HG03469 (cell line): ENCODE measurements around the gene CBY2.

Experiments
- ATAC-seq: cut with Tn5 transposase; IDR thresholded peaks from one replicate; pipeline ENCODE4 v1.9.1; 2021; ENCODE audit warnings: mild to moderate bottlenecking, moderate library complexity, moderate number of reproducible peaks; ENCODE audit not compliant: unreplicated experiment

The CBY2 gene

GRCh38 chr13:45700971-45701900 lies 884 bp upstream of the CBY2 start:
- peak; percentile 41 for ATAC-seq

- no peak for ATAC-seq
Observed at GRCh38 chr13:45702869-45703391, 810 bp downstream of the CBY2 start.

DNA sequence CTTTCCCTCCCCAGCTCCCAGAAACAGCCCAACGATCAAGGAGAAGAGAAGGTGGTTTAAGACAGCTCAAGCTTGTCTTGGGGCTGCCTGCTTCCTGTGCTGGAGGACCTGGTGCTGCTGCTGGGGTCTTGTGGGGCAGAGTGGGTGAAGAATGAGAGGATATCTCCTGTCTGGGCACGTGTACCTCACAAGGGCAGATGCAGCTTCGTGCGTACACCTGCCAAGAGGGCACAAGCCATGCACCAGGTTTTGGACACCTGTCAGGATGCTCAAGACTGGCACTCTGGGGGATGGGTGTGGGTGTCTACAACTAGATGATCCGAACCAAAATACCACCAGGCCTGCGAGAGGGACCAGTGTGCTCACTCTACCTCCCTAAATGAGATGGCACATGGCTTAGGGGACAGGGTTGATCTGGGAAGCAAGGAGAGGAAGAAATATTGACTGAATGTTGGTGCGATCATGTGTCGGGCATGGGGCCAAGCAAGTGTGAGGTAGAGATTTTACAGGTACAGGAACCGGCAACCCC lies 2.2 kb downstream of the CBY2 start:
- ATAC-seq = no peak

DNA sequence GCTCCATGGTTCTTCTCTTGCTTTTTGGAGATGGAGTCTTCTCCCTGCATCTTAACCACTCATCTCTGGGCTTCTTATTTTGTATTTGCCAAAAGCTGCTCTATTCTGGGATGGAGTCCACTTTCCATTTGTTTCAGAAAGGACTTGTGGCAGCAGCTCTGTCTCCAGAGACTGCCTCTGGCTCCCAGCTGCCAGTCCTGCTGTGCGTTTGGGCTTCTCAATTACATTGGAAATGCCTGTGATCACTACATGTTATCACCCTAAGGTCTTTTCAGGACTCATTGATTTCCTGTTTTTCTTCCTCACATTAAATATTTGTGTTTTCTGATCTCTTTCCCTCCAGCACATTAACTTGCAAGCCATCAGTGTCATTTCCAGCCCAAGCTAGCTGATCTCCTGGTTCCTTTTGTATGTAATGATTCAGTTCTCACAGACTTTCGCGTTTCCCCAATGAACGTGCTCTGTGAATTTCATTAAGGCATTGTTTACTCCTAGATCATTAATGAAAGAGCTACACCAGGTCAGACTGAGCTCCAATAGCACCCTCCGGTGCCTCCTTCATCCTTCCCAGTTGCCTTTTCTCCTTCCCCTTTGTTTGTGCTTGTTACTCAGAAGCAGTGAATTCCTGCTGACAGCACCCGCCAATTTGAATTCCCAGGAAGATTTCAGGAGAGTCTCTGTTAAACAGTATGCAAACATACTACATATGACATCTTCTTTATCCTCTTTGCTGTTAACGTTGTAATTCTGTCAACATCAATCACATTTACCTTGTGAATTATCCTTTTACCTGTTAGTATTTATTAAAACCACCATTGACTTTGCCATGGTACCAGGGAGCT lies 3.0 kb downstream of the CBY2 start:
- no peak for ATAC-seq

DNA sequence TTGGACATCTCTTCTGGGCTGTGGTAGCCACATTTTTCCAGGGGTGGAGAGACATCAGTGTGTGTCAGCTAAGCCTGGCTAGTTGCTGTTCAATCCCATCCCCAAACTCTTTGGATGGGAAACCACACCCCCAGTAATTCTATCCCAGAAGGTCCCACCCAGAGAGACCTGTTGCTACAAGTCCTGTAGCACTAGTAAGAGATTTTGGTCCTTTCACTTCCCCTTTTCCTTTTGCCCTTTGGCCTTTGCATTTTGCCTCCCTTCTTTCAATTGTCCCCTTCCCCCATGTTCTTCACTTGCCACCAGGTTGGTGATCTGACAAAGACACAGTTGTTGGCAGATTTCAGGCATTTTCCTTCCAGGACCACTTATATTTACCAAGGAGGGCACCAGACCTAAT lies 3.8 kb downstream of the CBY2 start:
- no peak for ATAC-seq

- ATAC-seq = no peak
Observed at GRCh38 chr13:45707516-45708100, 5.5 kb downstream of the CBY2 start.

- ATAC-seq = no peak
Observed at GRCh38 chr13:45711951-45712350, 9.8 kb downstream of the CBY2 start.

DNA sequence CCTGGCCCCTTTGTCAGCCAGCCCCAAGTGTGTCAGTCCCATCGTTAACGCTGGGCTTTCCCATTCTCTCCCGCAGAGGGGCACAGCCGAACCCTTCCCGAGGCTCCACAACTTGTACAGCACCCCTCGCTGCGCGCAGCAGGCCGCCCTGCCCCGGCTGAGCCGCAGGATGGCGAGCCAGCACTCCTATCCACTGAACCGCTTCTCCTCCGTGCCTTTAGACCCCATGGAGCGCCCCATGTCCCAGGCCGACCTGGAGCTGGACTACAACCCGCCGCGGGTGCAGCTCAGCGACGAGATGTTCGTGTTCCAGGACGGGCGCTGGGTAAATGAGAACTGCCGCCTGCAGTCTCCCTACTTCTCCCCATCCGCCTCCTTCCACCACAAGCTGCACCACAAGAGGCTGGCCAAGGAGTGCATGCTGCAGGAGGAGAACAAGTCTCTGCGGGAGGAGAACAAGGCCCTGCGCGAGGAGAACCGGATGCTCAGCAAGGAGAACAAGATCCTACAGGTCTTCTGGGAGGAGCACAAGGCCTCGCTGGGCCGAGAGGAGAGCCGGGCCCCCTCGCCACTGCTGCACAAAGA lies 11.1 kb downstream of the CBY2 start:
- no peak for ATAC-seq

GRCh38 chr13:45713721-45714120 lies 11.6 kb downstream of the CBY2 start:
- ATAC-seq = no peak

GRCh38 chr13:45714170-45714569 lies 12.1 kb downstream of the CBY2 start:
- ATAC-seq = no peak

DNA sequence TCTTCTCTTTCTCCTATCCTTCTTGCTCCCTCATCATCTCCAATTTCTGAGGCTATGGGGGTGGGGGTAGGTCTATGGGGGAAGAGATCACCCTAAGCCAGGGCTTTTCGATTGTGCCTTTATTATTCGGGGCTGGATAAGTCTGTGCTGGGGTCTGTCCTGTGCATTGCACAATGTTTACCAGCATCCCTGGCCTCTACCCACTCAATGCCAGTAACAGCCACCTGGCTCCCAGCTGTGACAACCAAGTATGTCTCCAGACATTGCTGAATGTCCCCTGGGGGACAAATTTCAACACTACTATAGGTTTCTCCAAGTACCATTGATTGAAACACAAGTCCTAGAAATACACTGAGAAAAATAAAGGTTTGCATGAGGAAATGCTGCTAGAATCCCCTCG lies 13.2 kb downstream of the CBY2 start:
- ATAC-seq = no peak

- no peak for ATAC-seq
Observed at GRCh38 chr13:45717349-45717748, 15.2 kb downstream of the CBY2 start.

DNA sequence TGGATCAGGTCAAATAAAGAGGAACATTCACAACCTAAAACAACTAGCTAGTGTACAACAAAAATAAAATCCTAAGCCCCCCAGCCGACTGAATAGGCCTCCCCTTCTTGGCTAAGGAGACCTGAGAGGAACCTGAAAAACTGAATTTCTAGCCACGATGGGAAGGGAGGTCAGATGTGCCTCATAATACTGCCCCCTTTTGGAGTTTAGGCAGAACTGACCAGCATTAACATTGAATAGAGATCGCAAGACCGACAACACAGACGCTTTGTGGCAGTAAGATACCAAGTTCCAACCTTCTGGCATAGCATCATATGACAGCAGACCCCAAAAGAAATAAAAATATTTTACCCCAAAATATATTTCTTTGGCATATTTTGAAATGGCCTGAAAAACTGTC lies 15.9 kb downstream of the CBY2 start:
- ATAC-seq = no peak

DNA sequence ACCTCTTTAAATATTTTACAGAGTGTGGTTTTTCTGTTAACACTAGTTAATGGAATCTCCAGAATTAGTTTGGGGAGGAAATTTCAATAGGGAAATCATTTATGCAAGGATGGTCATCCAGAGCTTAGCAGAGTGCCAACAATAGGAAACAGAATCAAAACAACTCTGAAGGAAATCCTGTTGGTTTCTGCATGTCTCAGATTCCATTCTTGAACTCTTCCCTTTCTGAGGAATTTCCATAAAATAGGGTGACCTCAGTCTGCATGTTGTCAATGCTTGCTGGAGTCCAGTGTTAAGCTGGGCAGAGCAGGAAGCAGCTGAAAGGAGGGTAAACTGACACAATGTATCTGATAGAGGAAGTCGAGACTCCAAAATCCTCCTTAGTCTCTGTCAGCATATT lies 16.9 kb downstream of the CBY2 start:
- no peak for ATAC-seq

DNA sequence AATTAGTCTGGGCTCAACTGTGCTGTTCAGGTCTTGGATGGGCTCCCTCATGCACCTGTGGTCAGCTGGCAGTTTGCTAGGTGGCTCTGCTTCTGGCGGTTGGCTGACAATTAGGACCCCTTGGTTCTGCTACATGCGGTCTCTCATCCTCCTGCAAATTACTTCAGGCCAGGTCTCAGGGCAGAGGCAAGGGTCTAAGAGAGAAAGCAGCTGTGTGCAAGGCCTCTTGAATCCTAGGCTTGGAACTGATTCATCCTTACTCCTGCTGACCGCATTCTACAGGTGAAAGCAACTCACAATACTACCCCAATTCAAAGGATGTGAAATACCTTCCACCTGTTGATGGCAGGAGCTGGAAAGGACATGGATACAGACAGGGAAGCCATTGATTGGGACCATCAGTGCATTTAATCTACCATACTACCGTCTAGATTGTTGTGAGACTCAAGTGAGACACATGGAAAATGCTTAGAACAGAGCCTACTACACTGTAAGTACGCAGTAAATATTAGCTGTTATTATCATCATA lies 19.1 kb downstream of the CBY2 start:
- no peak for ATAC-seq

- no peak for ATAC-seq
Observed at GRCh38 chr13:45723798-45724197, 21.7 kb downstream of the CBY2 start.

- no peak for ATAC-seq
Observed at GRCh38 chr13:45728759-45729158, 26.6 kb downstream of the CBY2 start.

- no peak for ATAC-seq
Observed at GRCh38 chr13:45731455-45731854, 29.3 kb downstream of the CBY2 start.

- no peak for ATAC-seq
Observed at GRCh38 chr13:45732916-45733315, 30.8 kb downstream of the CBY2 start.

- ATAC-seq = no peak
Observed at GRCh38 chr13:45733361-45733760, 31.2 kb downstream of the CBY2 start.
